HCT116 (cell line): Measurements from ENCODE around the gene SUCLG2. TPM values are rescaled to one million over a fixed set of nuclear protein-coding genes. Genes with fewer than 3 reads are reported as not detected.

ENCODE experiments used
- ATAC-seq: fragments of 200-7000 bp; cut with Tn5 transposase; 2 replicates; pipeline ENCODE4 v1.9.1; 2020; ENCODE audit warnings: mild to moderate bottlenecking, moderate library complexity
- BruUV-seq: library from RNA; stranded (reverse); fragments of 400-500 nt; replicated peaks from 2 replicates; lab custom pipeline; 2021; lab: Mats Ljungman, UMichigan
- CTCF ChIA-PET: fragments of 300-600 bp; sonication (Branson Sonifier 250); formaldehyde crosslinking; loops from one replicate; lab custom pipeline; 2021; ENCODE audit warnings: antibody characterized with exemption; lab: Charles Lee
- POLR2A ChIA-PET: fragments of 300-600, 350-600 bp; sonication (Branson Sonifier 250); formaldehyde crosslinking; loops from one replicate; lab custom pipeline; 2021; ENCODE audit warnings: antibody characterized with exemption; lab: Charles Lee
- RAD21 ChIA-PET, 2 experiments: fragments of 300-600 bp; sonication (Branson Sonifier 250); formaldehyde crosslinking; loops; one replicate each; lab custom pipeline; 2023; ENCODE audit warnings: low total read pairs in 2 of 2; ENCODE audit not compliant: uncharacterized antibody in 2 of 2, unreplicated experiment in 2 of 2, low non-redundant PET in 1 of 2; lab: Charles Lee
- DNase-seq: peaks from one replicate; pipeline ENCODE4 v3.0.0-alpha.2; 2010; ENCODE audit warnings: low read depth, low spot score
- H2AFZ ChIP-seq: fragments of 200-600 bp; shearing (Covaris generic), sonication (generic); 2 replicates; pipeline ENCODE4 v1.6.1; 2017; ENCODE audit warnings: low read depth, mixed run types, mixed read lengths, antibody characterized with exemption, low read length; ENCODE audit not compliant: poor library complexity, severe bottlenecking
- H3K27ac ChIP-seq: 2 replicates; pipeline ENCODE4 v1.5.1; 2012; ENCODE audit warnings: low read depth, low read length
- H3K27me3 ChIP-seq: fragments of 200-600 bp; sonication (generic); 2 replicates; pipeline ENCODE4 v1.6.1; 2016; ENCODE audit warnings: mixed run types, low read length, mixed read lengths; ENCODE audit not compliant: insufficient read depth
- H3K36me3 ChIP-seq, 2 experiments: fragments of 200-500 bp in 1 of 2; fragments of 200-600 bp in 1 of 2; sonication (Bioruptor generic) in 1 of 2; sonication (generic) in 1 of 2; 2 replicates each; pipeline versions ENCODE4 v1.5.1 to v1.6.1; 2014 to 2016; ENCODE audit warnings: low read length in 2 of 2, inconsistent platforms in 1 of 2, mixed read lengths in 1 of 2, mixed run types in 1 of 2; ENCODE audit not compliant: insufficient read depth in 2 of 2, control insufficient read depth in 1 of 2
- H3K4me1 ChIP-seq, 2 experiments: fragments of 200-600 bp in 1 of 2; sonication (generic) in 1 of 2; 2 replicates each; pipeline versions ENCODE4 v1.5.1 to v1.6.1; 2012 to 2017; ENCODE audit warnings: low read length in 2 of 2, inconsistent platforms in 1 of 2, mild to moderate bottlenecking in 1 of 2, mixed read lengths in 1 of 2, mixed run types in 1 of 2, moderate library complexity in 1 of 2; ENCODE audit not compliant: insufficient read depth in 2 of 2, control insufficient read depth in 1 of 2
- H3K4me2 ChIP-seq: fragments of 200-600 bp; sonication (generic); 2 replicates; pipeline ENCODE4 v1.6.1; 2017; ENCODE audit warnings: mixed run types, low read length, mixed read lengths
- H3K4me3 ChIP-seq, 2 experiments: fragments of 200-600 bp in 1 of 2; sonication (generic) in 1 of 2; replicated peaks in 1 of 2; 2 replicates each; pipeline ENCODE4 v1.5.1; 2011 to 2016; ENCODE audit warnings: low read length in 2 of 2, control low read depth in 1 of 2, low read depth in 1 of 2, mild to moderate bottlenecking in 1 of 2, mixed read lengths in 1 of 2, mixed run types in 1 of 2
- H3K79me2 ChIP-seq: fragments of 200-600 bp; sonication (generic); 2 replicates; pipeline ENCODE4 v1.6.1; 2017; ENCODE audit warnings: mild to moderate bottlenecking, mixed run types, low read length, moderate library complexity, mixed read lengths; ENCODE audit not compliant: insufficient read depth
- H3K9ac ChIP-seq: fragments of 200-600 bp; sonication (generic); 2 replicates; pipeline ENCODE4 v1.6.1; 2016; ENCODE audit warnings: low read length, mixed read lengths
- H3K9me2 ChIP-seq: fragments of 200-600 bp; sonication (generic), shearing (Covaris generic); 2 replicates; pipeline ENCODE4 v1.6.1; 2017; ENCODE audit warnings: mixed run types, mild to moderate bottlenecking, moderate library complexity; ENCODE audit not compliant: insufficient read depth
- H3K9me3 ChIP-seq, 2 experiments: fragments of 200-500 bp in 1 of 2; fragments of 200-600 bp in 1 of 2; sonication (Bioruptor generic) in 1 of 2; sonication (generic) in 1 of 2; 2 replicates each; pipeline ENCODE4 v1.6.1; 2014 to 2017; ENCODE audit warnings: low read length in 2 of 2, mixed read lengths in 2 of 2, inconsistent platforms in 1 of 2, low read depth in 1 of 2, mild to moderate bottlenecking in 1 of 2, mixed run types in 1 of 2, moderate library complexity in 1 of 2; ENCODE audit not compliant: control insufficient read depth in 1 of 2, insufficient read depth in 1 of 2
- H4K20me1 ChIP-seq: fragments of 200-600 bp; sonication (generic), shearing (Covaris generic); 2 replicates; pipeline ENCODE4 v1.6.1; 2017; ENCODE audit warnings: mixed run types, mild to moderate bottlenecking, moderate library complexity; ENCODE audit not compliant: insufficient read depth
- ATF3 ChIP-seq: IDR thresholded peaks from 2 replicates; pipeline ENCODE4 v1.6.1; 2012
- CBX3 ChIP-seq: IDR thresholded peaks from 2 replicates; pipeline ENCODE4 v1.6.1; 2012; ENCODE audit warnings: low read depth
- CEBPB ChIP-seq: IDR thresholded peaks from 2 replicates; pipeline ENCODE4 v1.6.1; 2012; ENCODE audit warnings: low read depth
- CTCF ChIP-seq, 3 experiments: fragments of 200-600 bp in 1 of 3; sonication (generic) in 1 of 3; IDR thresholded peaks in 2 of 3; conservative IDR thresholded peaks in 1 of 3; 2 replicates each; pipeline ENCODE4 v1.5.1; 2012 to 2017; ENCODE audit warnings: low read depth in 2 of 3, low read length in 2 of 3, antibody characterized with exemption in 1 of 3, borderline replicate concordance in 1 of 3, control low read depth in 1 of 3, mild to moderate bottlenecking in 1 of 3, mixed read lengths in 1 of 3, mixed run types in 1 of 3, moderate library complexity in 1 of 3; ENCODE audit not compliant: insufficient read depth in 1 of 3
- ELF1 ChIP-seq: IDR thresholded peaks from 2 replicates; pipeline ENCODE4 v1.6.1; 2012; ENCODE audit warnings: low read depth, borderline replicate concordance
- EZH2phosphoT487 ChIP-seq: fragments of 200-600 bp; IDR thresholded peaks from 2 replicates; pipeline ENCODE4 v1.6.1; 2018; ENCODE audit warnings: antibody characterized with exemption, borderline replicate concordance
- FOSL1 ChIP-seq: IDR thresholded peaks from 2 replicates; pipeline ENCODE4 v1.6.1; 2012; ENCODE audit warnings: low read depth
- JUND ChIP-seq: IDR thresholded peaks from 2 replicates; pipeline ENCODE4 v1.6.1; 2012
- POLR2AphosphoS5 ChIP-seq: IDR thresholded peaks from 2 replicates; pipeline ENCODE4 v1.6.1; 2011; ENCODE audit warnings: mild to moderate bottlenecking, low read depth, low read length, moderate library complexity
- RAD21 ChIP-seq: IDR thresholded peaks from 2 replicates; pipeline ENCODE4 v1.6.1; 2012; ENCODE audit warnings: low read depth, mild to moderate bottlenecking
- SIN3A ChIP-seq: IDR thresholded peaks from 2 replicates; pipeline ENCODE4 v1.6.1; 2012; ENCODE audit warnings: low read depth
- SP1 ChIP-seq: IDR thresholded peaks from 2 replicates; pipeline ENCODE4 v1.6.1; 2012; ENCODE audit warnings: low read depth
- SRF ChIP-seq: IDR thresholded peaks from 2 replicates; pipeline ENCODE4 v1.6.1; 2012; ENCODE audit warnings: low read depth
- TCF7L2 ChIP-seq: IDR thresholded peaks from 2 replicates; pipeline ENCODE4 v1.7.0; 2011; ENCODE audit warnings: borderline replicate concordance, inconsistent platforms; ENCODE audit not compliant: insufficient read depth, insufficient read length; ENCODE audit errors: extremely low read depth
- ZBTB33 ChIP-seq: IDR thresholded peaks from 2 replicates; pipeline ENCODE4 v1.6.1; 2011; ENCODE audit warnings: mild to moderate bottlenecking, low read length, moderate library complexity; ENCODE audit not compliant: insufficient replicate concordance; ENCODE audit errors: extremely low read depth
- ZFX ChIP-seq: fragments of 450-650 bp; IDR thresholded peaks from 2 replicates; pipeline ENCODE4 v1.6.1; 2017
- intact Hi-C: fragments of 100-400 bp; cut with micrococcal nuclease; formaldehyde crosslinking; loops from 2 replicates; pipeline ENCODE4 v1.10.0; 2022
- total RNA-seq: library from RNA; stranded (reverse); gene quantifications from one replicate; pipeline ENCODE4 v1.2.1, GENCODE V29; 2021; ENCODE audit not compliant: unreplicated experiment

The SUCLG2 gene
- total RNA-seq, 1 experiment from 2014 or later, result 49.2 TPM

- RAD21 ChIA-PET, result no interaction called here
- Histone ChIP-seq H3K9ac (no peak overlapping the region), H3K4me3 (no peak overlapping the region), H3K27me3 (peaks cover 20% of the 10 kb centered on the region; the same call in 1 of the 2 replicates), H3K79me2 (no peaks in the 10 kb centered on the region), H3K9me3 (no peaks in the 10 kb centered on the region), H3K9me2 (no peaks in the 10 kb centered on the region), H3K4me1 (no peaks in the 10 kb centered on the region), H3K36me3 (no peaks in the 10 kb centered on the region), H2AFZ (no peak overlapping the region), H3K4me2 (no peak overlapping the region), H3K27ac (no peak overlapping the region), H4K20me1 (no peaks in the 10 kb centered on the region)
- CTCF ChIA-PET, result no interaction called here
- ATAC-seq, result no peak
- intact Hi-C loops, result no loop called here
- no TSS peak for BruUV-seq
- POLR2A ChIA-PET, result no interaction called here
- no peak for DNase-seq
- TF ChIP-seq CEBPB, result no peak
- no peak for TF ChIP-seq ZFX
- no peak for TF ChIP-seq CBX3
- no peak for TF ChIP-seq POLR2AphosphoS5
- no peak for TF ChIP-seq ZBTB33
- no peak for TF ChIP-seq SIN3A
- TF ChIP-seq CTCF (IDR thresholded peaks at IDR 0.05 in 2 of 3, conservative IDR thresholded peaks at IDR 0.05 in 1 of 3; ENCODE audit: borderline replicate concordance in 1 of 3, insufficient read depth in 1 of 3, low read depth in 2 of 3, low read length in 2 of 3), result no peak
- TF ChIP-seq EZH2phosphoT487, result no peak
- TF ChIP-seq ATF3, result no peak
- TF ChIP-seq SRF, result no peak
- no peak for TF ChIP-seq RAD21
- TF ChIP-seq FOSL1, result no peak
- no peak for TF ChIP-seq SP1
- no peak for TF ChIP-seq JUND
- no peak for TF ChIP-seq TCF7L2
- TF ChIP-seq ELF1, result no peak
These were observed 329.2 kb downstream of the SUCLG2 start for GRCh38 chr3:67325231-67325630.
